DOHH2 (cell line): ENCODE results near the gene MCU.

Experiments used
- H3F3A ChIP-seq: fragments of 200-600 bp; sonication (generic), shearing (Covaris generic); 2 replicates; pipeline ENCODE4 v1.6.0; 2016; ENCODE audit warnings: antibody characterized with exemption, mild to moderate bottlenecking; ENCODE audit not compliant: control insufficient read depth, insufficient read depth
- H3K27ac ChIP-seq: fragments of 200-600 bp; sonication (generic); 2 replicates; pipeline ENCODE4 v1.5.1; 2014; ENCODE audit warnings: low read depth, mild to moderate bottlenecking, low read length, moderate library complexity
- H3K27me3 ChIP-seq: fragments of 200-600 bp; sonication (generic); 2 replicates; pipeline ENCODE4 v1.6.1; 2014; ENCODE audit warnings: mild to moderate bottlenecking, low read length, mixed read lengths; ENCODE audit not compliant: control insufficient read depth
- H3K36me3 ChIP-seq: fragments of 200-600 bp; sonication (generic); 2 replicates; pipeline ENCODE4 v1.6.1; 2014; ENCODE audit warnings: mild to moderate bottlenecking, low read length, moderate library complexity, mixed read lengths; ENCODE audit not compliant: control insufficient read depth
- H3K4me1 ChIP-seq: fragments of 200-600 bp; sonication (generic); 2 replicates; pipeline ENCODE4 v1.6.1; 2014; ENCODE audit warnings: mild to moderate bottlenecking, low read length, mixed read lengths; ENCODE audit not compliant: control insufficient read depth
- H3K4me2 ChIP-seq: fragments of 200-600 bp; sonication (generic); 2 replicates; pipeline ENCODE4 v1.6.0; 2014; ENCODE audit warnings: mild to moderate bottlenecking, low read length, moderate library complexity
- H3K4me3 ChIP-seq: fragments of 200-600 bp; sonication (generic); 2 replicates; pipeline ENCODE4 v1.5.1; 2014; ENCODE audit warnings: mild to moderate bottlenecking, low read length, mixed read lengths
- H3K79me2 ChIP-seq: fragments of 200-600 bp; sonication (generic); 2 replicates; pipeline ENCODE4 v1.6.1; 2014; ENCODE audit warnings: mild to moderate bottlenecking, low read length, mixed read lengths; ENCODE audit not compliant: control insufficient read depth
- H3K9me2 ChIP-seq: fragments of 200-600 bp; sonication (generic); replicated peaks from 2 replicates; pipeline ENCODE4 v1.6.1; 2014; ENCODE audit warnings: mild to moderate bottlenecking, low read length, mixed read lengths; ENCODE audit not compliant: control insufficient read depth
- H3K9me3 ChIP-seq: fragments of 200-600 bp; sonication (generic); 2 replicates; pipeline ENCODE4 v1.6.1; 2014; ENCODE audit warnings: antibody characterized with exemption, low read length, mixed read lengths; ENCODE audit not compliant: control insufficient read depth, insufficient read depth
- H4K20me1 ChIP-seq: fragments of 200-600 bp; sonication (generic); 2 replicates; pipeline ENCODE4 v1.6.0; 2014; ENCODE audit warnings: low read depth, mild to moderate bottlenecking, antibody characterized with exemption, low read length, moderate library complexity; ENCODE audit not compliant: control insufficient read depth, insufficient read depth
- CTCF ChIP-seq: fragments of 200-600 bp; sonication (generic); IDR thresholded peaks from one replicate; pipeline ENCODE4 v1.5.1; 2014; ENCODE audit warnings: antibody characterized with exemption, mild to moderate bottlenecking, low read depth, low read length; ENCODE audit not compliant: poor library complexity, severe bottlenecking
- EZH2phosphoT487 ChIP-seq: fragments of 200-600 bp; sonication (generic); IDR thresholded peaks from 2 replicates; pipeline ENCODE4 v1.6.1; 2017; ENCODE audit warnings: borderline replicate concordance, mild to moderate bottlenecking, antibody characterized with exemption, low read length, moderate library complexity, mixed read lengths

MCU gene

GRCh38 chr10:72654720-72655119 lies 37.2 kb upstream of the MCU start:
- H4K20me1 ChIP-seq: no peaks in the 10 kb centered on the region
- no peak overlapping the region for H3K4me3 ChIP-seq
- H3K79me2 ChIP-seq: no peaks in the 10 kb centered on the region
- no peaks in the 10 kb centered on the region for H3K27me3 ChIP-seq
- no peaks in the 10 kb centered on the region for H3K9me3 ChIP-seq
- no peaks in the 10 kb centered on the region for H3K4me1 ChIP-seq
- H3F3A ChIP-seq: no peaks in the 10 kb centered on the region
- H3K4me2 ChIP-seq: no peak overlapping the region
- H3K27ac ChIP-seq: no peak overlapping the region
- no peaks in the 10 kb centered on the region for H3K9me2 ChIP-seq
- no peaks in the 10 kb centered on the region for H3K36me3 ChIP-seq
- TF ChIP-seq EZH2phosphoT487 (no peak), CTCF (no peak)

GRCh38 chr10:72658696-72659400 lies 33.1 kb upstream of the MCU start:
- Histone ChIP-seq H3K36me3 (no peaks in the 10 kb centered on the region), H3K9me2 (no peaks in the 10 kb centered on the region), H3K79me2 (no peaks in the 10 kb centered on the region), H3K27me3 (0 out of 2 replicates have a peak, but pooled peaks cover 2% of the 10 kb centered on the region), H3K4me3 (no peak overlapping the region), H3K9me3 (no peaks in the 10 kb centered on the region), H3K27ac (no peak overlapping the region), H3K4me1 (no peaks in the 10 kb centered on the region), H4K20me1 (no peaks in the 10 kb centered on the region), H3F3A (no peaks in the 10 kb centered on the region), H3K4me2 (no peak overlapping the region)
- TF ChIP-seq CTCF (no peak), EZH2phosphoT487 (no peak)

DNA sequence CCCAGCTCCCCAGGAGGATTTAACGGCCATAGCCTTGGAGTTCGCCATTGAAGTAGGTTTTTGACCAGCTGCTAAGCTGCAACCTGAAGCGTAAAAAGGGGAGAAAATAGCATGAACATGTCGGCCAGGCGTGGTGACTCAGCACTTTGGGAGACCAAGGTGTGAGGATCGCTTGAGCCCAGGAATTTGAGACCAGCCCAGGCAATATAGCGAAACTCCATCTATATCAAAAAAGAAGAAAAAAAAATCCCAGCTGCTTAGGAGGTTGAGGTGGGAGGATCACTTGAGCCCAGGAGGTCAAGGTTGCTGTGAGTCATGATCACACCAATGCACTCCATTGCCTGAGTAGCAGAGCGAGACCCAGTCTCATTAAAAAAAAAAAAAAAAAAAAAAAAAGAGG lies 32.2 kb upstream of the MCU start:
- H3K79me2 ChIP-seq: no peaks in the 10 kb centered on the region
- no peak overlapping the region for H3K4me3 ChIP-seq
- TF ChIP-seq EZH2phosphoT487 (no peak), CTCF (no peak)
- H3K27ac ChIP-seq: no peak overlapping the region
- H3K36me3 ChIP-seq: no peaks in the 10 kb centered on the region
- H3K9me3 ChIP-seq: no peaks in the 10 kb centered on the region
- no peaks in the 10 kb centered on the region for H3K9me2 ChIP-seq
- H4K20me1 ChIP-seq: no peaks in the 10 kb centered on the region
- H3F3A ChIP-seq: no peaks in the 10 kb centered on the region
- H3K4me1 ChIP-seq: no peaks in the 10 kb centered on the region
- H3K4me2 ChIP-seq: no peak overlapping the region
- H3K27me3 ChIP-seq: 0 out of 2 replicates have a peak, but pooled peaks cover 2% of the 10 kb centered on the region
